GM21526 (cell line): ENCODE results near the gene WAS.
"Not testable (repeated sequence)": the region's sequence is repeated elsewhere in the genome, so short reads cannot be mapped to it uniquely, and the experiment has no call there.

Experiments
- ATAC-seq: cut with Tn5 transposase; IDR thresholded peaks from one replicate; pipeline ENCODE4 v1.9.1; 2021; ENCODE audit warnings: moderate library complexity; ENCODE audit not compliant: unreplicated experiment, low FRiP score

WAS gene

DNA sequence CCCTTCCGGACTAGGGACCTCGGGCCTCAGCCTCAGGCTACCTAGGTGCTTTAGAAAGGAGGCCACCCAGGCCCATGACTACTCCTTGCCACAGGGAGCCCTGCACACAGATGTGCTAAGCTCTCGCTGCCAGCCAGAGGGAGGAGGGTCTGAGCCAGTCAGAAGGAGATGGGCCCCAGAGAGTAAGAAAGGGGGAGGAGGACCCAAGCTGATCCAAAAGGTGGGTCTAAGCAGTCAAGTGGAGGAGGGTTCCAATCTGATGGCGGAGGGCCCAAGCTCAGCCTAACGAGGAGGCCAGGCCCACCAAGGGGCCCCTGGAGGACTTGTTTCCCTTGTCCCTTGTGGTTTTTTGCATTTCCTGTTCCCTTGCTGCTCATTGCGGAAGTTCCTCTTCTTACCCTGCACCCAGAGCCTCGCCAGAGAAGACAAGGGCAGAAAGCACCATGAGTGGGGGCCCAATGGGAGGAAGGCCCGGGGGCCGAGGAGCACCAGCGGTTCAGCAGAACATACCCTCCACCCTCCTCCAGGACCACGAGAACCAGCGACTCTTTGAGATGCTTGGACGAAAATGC lies at the start of gene WAS:
Gene WAS, plus strand, starts transcription at position 389 of the 572 bp plus-strand sequence. Its CDS starts 55 bp downstream, at position 444.
- peak; percentile 60 for ATAC-seq

- no peak for ATAC-seq
Measured at GRCh38 chrX:48636301-48636700, 47.3 kb upstream of the WAS start.

GRCh38 chrX:48636776-48637175 lies 46.8 kb upstream of the WAS start:
- ATAC-seq, result no peak

DNA sequence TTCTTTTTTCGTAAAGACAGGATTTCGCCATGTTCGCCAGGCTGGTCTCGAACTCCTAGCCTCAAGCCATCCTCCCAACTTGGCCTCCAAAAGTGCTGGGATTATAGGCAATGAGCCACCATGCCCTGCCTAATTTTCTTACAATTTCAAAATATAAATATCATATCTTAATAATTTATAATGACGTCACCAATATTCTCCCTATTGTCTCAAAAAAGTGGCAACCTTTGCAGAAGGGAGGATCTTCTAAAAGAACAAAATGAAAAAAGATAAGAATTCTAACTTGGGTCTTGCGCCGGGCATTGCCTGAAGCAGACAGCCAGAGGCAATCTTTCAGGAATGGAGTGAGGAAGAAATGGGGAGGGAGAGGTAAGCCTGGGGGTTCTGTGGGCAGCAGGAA lies 37.9 kb upstream of the WAS start:
- ATAC-seq, result no peak

DNA sequence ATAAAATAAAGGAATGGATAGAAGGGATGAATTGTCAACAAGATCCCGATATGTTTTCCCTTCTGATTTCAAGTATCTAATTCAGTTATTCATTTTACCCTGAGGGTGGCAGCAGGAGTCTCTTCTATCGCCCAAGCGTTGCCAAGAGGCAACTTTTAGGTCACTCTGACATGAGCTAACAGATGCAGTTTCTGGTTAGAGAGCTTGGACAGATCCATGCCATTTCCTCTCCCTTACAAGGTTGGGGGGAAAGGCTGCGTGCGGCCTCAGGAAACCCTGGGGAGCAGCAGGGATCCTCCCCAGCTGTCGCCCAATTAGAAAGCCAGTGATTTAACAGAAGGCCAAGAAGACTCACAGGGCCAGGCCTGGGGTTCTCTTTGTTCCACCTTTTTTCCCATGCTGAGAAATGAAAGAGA lies 35.3 kb upstream of the WAS start:
- no peak for ATAC-seq

DNA sequence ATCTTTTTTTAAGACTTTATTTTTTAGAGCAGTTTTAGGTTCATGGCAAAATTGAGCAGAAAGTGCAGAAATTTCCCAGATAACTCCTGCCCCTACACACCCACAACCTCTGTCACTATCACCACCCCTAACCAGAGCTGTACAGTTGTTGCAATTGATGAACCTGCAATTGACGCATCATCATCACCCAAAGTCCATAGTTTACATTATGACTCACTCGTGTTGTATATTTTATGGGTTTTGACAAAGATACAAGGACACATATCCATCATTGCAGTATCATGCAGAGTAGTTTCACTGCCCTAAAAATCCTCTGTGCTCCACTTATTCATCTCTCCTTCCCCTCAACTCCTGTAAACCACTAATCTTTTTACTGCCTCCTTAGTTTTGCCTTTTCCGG lies 34.5 kb upstream of the WAS start:
- ATAC-seq, result no peak

DNA sequence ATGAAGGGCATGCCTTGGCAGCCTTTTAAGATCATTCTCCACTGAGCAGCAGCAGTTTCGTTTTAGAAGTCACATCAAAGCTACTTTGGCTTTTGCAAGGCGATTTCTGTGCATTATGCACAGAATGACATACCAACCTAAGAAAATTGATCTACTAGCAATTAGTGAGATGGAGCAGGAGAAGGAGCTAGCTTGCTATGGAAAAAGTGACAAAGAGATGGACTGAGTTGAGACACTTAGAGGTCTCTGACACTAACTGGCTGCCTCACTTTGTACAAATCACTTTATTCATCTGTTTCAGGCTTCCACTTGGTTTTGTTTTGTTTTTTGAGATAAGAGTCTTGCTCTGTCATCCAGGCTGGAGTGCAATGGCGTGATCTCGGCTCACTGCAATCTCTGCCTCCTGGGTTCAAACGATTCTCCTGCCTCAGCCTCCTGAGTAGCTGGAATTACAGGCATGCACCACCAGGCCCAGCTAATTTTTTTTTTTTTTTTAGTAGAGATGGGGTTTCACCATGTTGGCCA lies 31.5 kb upstream of the WAS start:
- ATAC-seq, result not testable (repeated sequence)

GRCh38 chrX:48654746-48655145 lies 28.9 kb upstream of the WAS start:
- not testable (repeated sequence) for ATAC-seq

GRCh38 chrX:48659686-48660085 lies 23.9 kb upstream of the WAS start:
- ATAC-seq, result not testable (repeated sequence)

DNA sequence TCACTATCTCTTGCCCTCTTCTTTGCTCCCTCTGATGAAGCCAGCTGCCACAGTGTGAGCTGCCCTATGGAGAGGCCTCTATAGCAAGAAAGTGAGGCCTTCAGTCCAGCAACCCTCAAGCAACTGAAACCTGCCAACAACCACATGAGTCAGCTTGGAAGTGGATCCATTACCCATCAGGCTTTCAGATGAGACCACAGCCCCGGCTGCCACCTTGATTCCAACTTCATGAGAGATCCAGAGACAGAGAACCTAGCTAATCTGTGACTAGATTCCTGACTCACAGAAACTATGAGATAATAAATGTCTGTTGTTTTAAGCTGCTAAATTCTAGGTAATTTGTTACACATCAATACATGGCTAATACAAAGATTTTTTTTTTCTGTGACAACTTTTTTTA lies 20.4 kb upstream of the WAS start:
- no peak for ATAC-seq

DNA sequence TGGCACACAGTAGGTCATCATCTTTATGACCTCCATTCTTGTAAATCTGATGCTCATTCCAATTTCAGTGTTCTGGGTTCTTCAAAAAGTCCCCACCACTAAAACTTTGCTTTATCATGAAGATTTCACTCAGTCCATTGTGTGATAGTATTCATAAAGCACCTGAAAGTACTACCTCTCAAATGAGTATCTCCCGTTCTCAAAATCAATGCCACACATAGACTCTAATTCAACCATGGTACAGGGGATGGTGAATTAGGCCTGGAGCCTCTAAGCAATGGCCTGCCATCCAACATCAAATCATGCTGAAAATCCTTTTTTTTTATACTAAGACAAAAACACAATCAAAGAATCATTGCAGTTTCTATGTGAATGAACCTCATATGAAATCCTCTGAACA lies 19.4 kb upstream of the WAS start:
- no peak for ATAC-seq

GRCh38 chrX:48665991-48666390 lies 17.6 kb upstream of the WAS start:
- no peak for ATAC-seq

- ATAC-seq, result no peak
Measured at GRCh38 chrX:48666649-48667048, 16.9 kb upstream of the WAS start.

DNA sequence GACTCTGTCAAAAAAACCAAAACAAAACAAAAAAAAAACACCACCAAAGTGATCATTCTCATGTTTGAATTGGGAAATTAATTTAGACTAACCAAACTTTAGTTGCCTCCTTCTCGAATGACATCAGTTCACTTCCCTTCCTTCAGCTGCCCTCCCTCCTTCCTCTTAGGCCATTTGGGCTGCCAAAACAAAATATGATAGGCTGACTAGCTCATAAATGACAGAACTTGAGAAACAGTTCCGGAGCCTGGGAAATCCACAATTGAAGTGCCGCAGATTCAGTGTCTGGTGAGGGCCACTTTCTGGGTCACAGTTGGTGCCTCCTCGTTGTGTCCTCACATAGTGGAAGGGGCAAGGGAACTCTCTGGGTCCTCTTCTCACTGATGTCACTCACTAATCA lies 16.1 kb upstream of the WAS start:
- no peak for ATAC-seq

- ATAC-seq, result not testable (repeated sequence)
Measured at GRCh38 chrX:48668187-48668586, 15.4 kb upstream of the WAS start.

DNA sequence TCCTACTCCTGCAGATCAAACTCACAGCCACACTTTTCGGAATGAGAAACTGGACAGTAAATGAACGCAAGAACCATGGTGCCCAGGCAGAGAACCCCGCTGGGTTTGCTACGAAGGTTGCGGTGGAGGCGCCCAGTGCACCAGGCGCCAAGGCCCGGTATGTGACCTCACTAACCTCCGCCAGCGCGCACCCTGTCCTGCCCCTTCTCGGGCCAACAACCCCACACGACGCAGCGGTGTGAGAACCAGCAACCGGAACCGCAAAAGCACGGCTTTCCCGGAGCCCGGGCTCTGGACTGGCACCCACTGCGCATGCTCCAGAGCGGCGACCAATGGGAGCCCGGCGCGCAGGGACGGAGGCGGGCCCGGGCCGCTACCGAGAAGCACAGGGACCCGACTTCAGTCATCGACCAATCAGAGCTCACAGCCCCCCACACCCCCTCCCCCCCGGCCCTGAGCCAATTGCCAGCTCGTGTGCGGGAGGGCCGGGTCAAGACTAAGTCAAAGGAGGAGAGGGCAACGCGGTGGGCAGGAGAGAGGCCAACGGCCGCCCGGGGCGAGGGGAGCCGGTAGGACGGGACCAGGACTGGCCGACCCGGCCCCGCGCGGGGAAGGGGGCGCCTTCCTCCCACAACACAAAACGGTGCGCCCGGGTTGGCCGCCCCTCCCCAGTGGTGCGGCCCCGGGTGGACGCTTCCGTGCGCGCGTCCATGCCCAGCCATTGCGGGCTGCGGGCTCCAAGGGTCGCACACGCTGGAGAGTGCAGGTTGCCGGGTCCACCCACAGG lies 7.3 kb upstream of the WAS start:
- ATAC-seq, result peak; percentile 90

DNA sequence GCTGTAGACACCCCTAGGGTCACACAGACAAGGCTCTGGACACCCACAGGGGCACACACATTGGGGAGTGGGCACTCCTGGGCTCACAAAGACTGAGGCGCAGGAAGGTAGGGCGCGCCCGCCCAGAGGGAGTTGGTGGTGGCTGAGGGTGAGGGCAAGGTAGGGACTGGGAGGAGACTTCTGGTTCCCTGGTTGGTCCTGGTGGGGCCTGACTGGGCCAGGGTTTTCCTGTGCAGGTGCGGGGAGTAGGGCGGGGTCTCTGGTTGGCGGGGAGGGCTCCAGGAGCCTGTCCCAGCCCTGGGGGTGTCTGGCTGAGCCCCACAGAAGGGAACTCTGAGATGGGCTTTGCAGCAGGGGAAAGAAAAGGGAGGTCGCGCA lies 6.7 kb upstream of the WAS start:
- ATAC-seq, result no peak

GRCh38 chrX:48677516-48677915 lies 6.1 kb upstream of the WAS start:
- ATAC-seq, result no peak

GRCh38 chrX:48680467-48680866 lies 3.1 kb upstream of the WAS start:
- ATAC-seq, result not testable (repeated sequence)

- not testable (repeated sequence) for ATAC-seq
Measured at GRCh38 chrX:48680925-48681324, 2.7 kb upstream of the WAS start.

- no peak for ATAC-seq
Measured at GRCh38 chrX:48681539-48682183, 1.9 kb upstream of the WAS start.

- ATAC-seq, result not testable (repeated sequence)
Measured at GRCh38 chrX:48682795-48683194, 804 bp upstream of the WAS start.
